GM23248 (cell line): ENCODE data around the gene AVPR1B.

Experiments used
- EZH2 ChIP-seq: fragments of 200-600 bp; sonication (generic); IDR thresholded peaks from 2 replicates; pipeline ENCODE4 v1.6.1; 2018; ENCODE audit warnings: antibody characterized with exemption, mild to moderate bottlenecking; ENCODE audit not compliant: insufficient read depth, poor library complexity, severe bottlenecking
- EZH2phosphoT487 ChIP-seq: fragments of 200-600 bp; sonication (generic); IDR thresholded peaks from 2 replicates; pipeline ENCODE4 v1.6.1; 2018; ENCODE audit warnings: antibody characterized with exemption, moderate library complexity, mild to moderate bottlenecking, low read depth; ENCODE audit not compliant: insufficient read depth

DNA sequence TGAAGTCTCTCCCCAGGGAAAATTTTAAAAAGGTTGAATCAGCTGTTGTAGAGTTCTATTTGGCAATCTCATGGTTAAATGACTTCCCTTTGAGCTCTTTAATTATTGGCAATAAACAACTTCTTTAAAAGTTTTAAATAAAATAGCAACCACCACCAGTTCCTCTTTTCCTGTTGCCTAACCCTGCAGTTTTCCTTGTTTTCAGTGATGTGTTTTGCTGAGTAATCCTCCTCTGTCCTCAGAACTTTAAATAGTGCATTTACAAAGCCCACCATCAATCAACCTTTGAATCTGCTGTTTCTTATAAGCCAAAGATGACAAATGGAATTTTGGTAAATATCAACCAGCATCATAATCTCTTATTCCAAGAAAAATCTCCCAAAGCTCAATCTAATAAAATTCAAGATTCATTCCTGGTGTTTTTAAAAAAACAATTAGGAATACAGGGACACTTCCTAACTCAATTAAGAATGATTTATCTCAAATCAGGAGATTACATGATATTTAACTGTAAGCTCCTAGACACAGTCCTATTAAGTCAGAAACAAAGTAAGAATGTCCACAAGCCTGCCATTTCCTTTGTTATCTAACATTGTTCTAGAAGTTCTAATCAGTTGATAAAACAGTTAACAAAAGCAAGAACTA is 14.8 kb downstream of the AVPR1B start:
- TF ChIP-seq EZH2 (no peak), EZH2phosphoT487 (no peak)
